Placental epithelial cell (primary cell): ENCODE results near the gene USP22. TPM values are rescaled to one million over a fixed set of nuclear protein-coding genes. Genes with fewer than 3 reads are reported as not detected.

Experiments used
- small RNA-seq: library from RNA; depleted of rRNA; stranded (forward); fragments of <200 nt; gene quantifications from one replicate; pipeline ENCODE3, GENCODE V24; 2012
- total RNA-seq: library from RNA; depleted of rRNA; stranded (reverse); fragments of >200 nt; gene quantifications from 2 replicates; pipeline ENCODE4 v1.2.3, GENCODE V29; 2012

The USP22 gene
- 223 and 303 TPM in 2 replicates for total RNA-seq

DNA sequence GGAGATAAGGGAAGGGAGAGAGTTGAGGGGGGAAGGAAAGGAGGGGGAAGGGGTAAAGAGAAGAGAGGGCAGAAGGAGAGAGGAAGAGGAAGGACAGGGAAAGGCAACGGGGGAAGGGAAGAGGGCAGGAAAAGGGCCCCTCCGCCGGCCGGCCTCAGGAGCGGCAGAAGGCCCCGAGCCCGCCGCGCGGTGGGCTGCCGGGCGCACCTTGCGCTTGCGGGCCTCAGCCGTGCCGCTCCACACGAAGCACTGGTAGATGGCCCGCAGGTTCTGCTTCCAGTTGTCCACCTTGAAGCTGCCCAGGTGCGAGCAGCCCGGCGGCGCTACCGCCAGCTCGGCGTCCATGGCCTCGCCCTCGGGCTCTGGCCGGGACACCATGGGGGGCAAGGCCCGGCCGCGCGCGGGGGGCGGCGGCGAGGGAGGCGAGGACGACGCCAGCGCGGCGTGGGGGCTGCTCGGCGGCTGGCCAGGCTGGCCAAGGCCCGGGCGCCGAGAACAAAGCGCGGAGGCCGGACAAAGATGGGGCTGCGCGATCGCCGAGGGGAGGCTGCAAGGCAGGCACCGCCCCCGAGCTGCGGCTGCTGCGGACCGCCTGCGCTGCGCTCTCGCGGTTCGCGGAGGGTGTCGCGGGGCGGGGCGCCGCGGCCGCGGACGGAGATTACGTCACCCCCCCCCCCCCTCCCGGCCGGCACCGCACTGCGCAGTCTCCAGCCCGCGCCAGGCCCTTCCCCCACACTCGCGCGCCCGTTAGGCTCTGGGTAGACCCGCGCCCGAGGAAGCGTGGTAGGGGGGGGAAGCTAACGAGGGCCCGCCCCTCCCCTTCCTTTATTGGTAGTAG, at the start of gene USP22:
Gene USP22, minus strand, starts transcription at position 554 of the 838 bp plus-strand sequence. Its CDS starts 176 bp downstream, at position 378.

Small RNAs within 50 kb of the gene (small RNA-seq; reads per million reads assigned to genes)
- gene AC087393.1, result not detected

Other genes with a start within 250 kb of the USP22 start
- 12.2 and 17.5 TPM in 2 replicates for gene DHRS7B, start 84.0 kb upstream of the USP22 start, total RNA-seq
- gene TMEM11, start 171.2 kb upstream of the USP22 start, total RNA-seq, result 11.4 and 20.9 TPM in 2 replicates
- 5.0 and 7.5 TPM in 2 replicates for gene NATD1, start 210.4 kb upstream of the USP22 start, total RNA-seq
- 9.8 and 13.2 TPM in 2 replicates for gene MAP2K3, start 241.7 kb upstream of the USP22 start, total RNA-seq